ENCODE measurements around the gene FAM120B.

DNA sequence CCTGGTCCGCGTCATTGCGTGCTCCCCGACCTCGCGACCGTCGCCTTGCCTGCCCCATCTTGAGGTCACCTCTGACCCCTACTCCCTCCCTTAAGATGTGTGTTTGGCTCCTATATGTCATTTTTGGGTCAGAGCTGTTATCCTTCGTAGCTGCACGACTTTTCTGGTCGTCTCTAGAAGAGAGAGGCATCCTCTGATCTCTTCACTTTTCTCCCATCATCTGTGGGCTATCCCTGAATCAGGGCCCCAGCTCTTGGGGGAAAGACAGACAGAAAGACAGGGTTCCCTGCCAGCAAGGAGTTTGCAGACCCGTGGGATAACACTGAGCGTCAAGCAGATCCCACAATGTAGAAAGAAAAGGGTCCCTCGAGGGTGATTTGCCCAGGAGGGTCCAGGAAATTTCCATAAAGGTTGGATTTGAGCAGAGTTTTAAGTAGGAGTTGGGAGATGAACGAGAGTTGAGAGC, 555 bp downstream of the FAM120B start:
- TF ChIP-seq, protein P1, sequence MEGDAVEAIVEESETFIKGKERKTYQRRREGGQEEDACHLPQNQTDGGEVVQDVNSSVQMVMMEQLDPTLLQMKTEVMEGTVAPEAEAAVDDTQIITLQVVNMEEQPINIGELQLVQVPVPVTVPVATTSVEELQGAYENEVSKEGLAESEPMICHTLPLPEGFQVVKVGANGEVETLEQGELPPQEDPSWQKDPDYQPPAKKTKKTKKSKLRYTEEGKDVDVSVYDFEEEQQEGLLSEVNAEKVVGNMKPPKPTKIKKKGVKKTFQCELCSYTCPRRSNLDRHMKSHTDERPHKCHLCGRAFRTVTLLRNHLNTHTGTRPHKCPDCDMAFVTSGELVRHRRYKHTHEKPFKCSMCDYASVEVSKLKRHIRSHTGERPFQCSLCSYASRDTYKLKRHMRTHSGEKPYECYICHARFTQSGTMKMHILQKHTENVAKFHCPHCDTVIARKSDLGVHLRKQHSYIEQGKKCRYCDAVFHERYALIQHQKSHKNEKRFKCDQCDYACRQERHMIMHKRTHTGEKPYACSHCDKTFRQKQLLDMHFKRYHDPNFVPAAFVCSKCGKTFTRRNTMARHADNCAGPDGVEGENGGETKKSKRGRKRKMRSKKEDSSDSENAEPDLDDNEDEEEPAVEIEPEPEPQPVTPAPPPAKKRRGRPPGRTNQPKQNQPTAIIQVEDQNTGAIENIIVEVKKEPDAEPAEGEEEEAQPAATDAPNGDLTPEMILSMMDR (IDR thresholded peaks at IDR 0.05): no peak
- no peak for TF ChIP-seq EZH2 (IDR thresholded peaks at IDR 0.05)
- TF ChIP-seq EZH2phosphoT487 (IDR thresholded peaks at IDR 0.05): no peak
